ENCODE results near the gene LILRB2. TPM values are rescaled to one million over a fixed set of nuclear protein-coding genes. Genes with fewer than 3 reads are reported as not detected.
"Not testable (repeated sequence)": the region's sequence is repeated elsewhere in the genome, so short reads cannot be mapped to it uniquely, and the experiment has no call there.

The LILRB2 gene
- total RNA-seq, 1 experiment from 2014 or later, result not detected

GRCh38 chr19:54242234-54242633 is 38.7 kb downstream of the LILRB2 start:
- H3K27ac Mint-ChIP-seq (ENCODE audit: unreplicated experiment); H3K4me1 ChIP-seq; POLR2A ChIA-PET; H3K36me3 Mint-ChIP-seq (ENCODE audit: insufficient read depth, unreplicated experiment); H3K9me3 Mint-ChIP-seq (ENCODE audit: unreplicated experiment); H3K4me1 Mint-ChIP-seq (ENCODE audit: low read depth, unreplicated experiment); H3K9me3 ChIP-seq; H3K27me3 ChIP-seq (replicated peaks; ENCODE audit: control insufficient read depth, insufficient read depth, low read length); DNase-seq; CTCF ChIA-PET; H3K27me3 Mint-ChIP-seq (ENCODE audit: insufficient read depth, unreplicated experiment); H3K4me3 ChIP-seq (ENCODE audit: low read depth, low read length); H3K4me3 Mint-ChIP-seq (ENCODE audit: unreplicated experiment); H3K36me3 ChIP-seq (ENCODE audit: control insufficient read depth, insufficient read depth, low read length); intact Hi-C loops (cut with micrococcal nuclease; ENCODE audit: unreplicated experiment); BruUV-seq (replicated peaks): not testable (repeated sequence)

- H3K9me3 ChIP-seq; H3K27ac Mint-ChIP-seq (ENCODE audit: unreplicated experiment); BruUV-seq (replicated peaks); H3K4me1 Mint-ChIP-seq (ENCODE audit: low read depth, unreplicated experiment); H3K4me3 ChIP-seq (ENCODE audit: low read depth, low read length); H3K36me3 ChIP-seq (ENCODE audit: control insufficient read depth, insufficient read depth, low read length); H3K27me3 ChIP-seq (replicated peaks; ENCODE audit: control insufficient read depth, insufficient read depth, low read length); CTCF ChIA-PET; H3K4me3 Mint-ChIP-seq (ENCODE audit: unreplicated experiment); intact Hi-C loops (cut with micrococcal nuclease; ENCODE audit: unreplicated experiment); POLR2A ChIA-PET; DNase-seq; H3K4me1 ChIP-seq; H3K36me3 Mint-ChIP-seq (ENCODE audit: insufficient read depth, unreplicated experiment): not testable (repeated sequence)
- Mint-ChIP-seq H3K9me3 (ENCODE audit: unreplicated experiment) (peaks cover 11% of the 10 kb centered on the region), H3K27me3 (ENCODE audit: insufficient read depth, unreplicated experiment) (peaks cover 11% of the 10 kb centered on the region)
Measured at GRCh38 chr19:54240372-54241336, 40.3 kb downstream of the LILRB2 start.

- Mint-ChIP-seq H3K27me3 (ENCODE audit: insufficient read depth, unreplicated experiment) (peaks cover 11% of the 10 kb centered on the region), H3K9me3 (ENCODE audit: unreplicated experiment) (peaks cover 11% of the 10 kb centered on the region)
- POLR2A ChIA-PET; intact Hi-C loops (cut with micrococcal nuclease; ENCODE audit: unreplicated experiment); H3K36me3 Mint-ChIP-seq (ENCODE audit: insufficient read depth, unreplicated experiment); CTCF ChIA-PET; H3K36me3 ChIP-seq (ENCODE audit: control insufficient read depth, insufficient read depth, low read length); H3K9me3 ChIP-seq; H3K4me1 ChIP-seq; H3K4me1 Mint-ChIP-seq (ENCODE audit: low read depth, unreplicated experiment); BruUV-seq (replicated peaks); H3K27ac Mint-ChIP-seq (ENCODE audit: unreplicated experiment); DNase-seq; H3K4me3 ChIP-seq (ENCODE audit: low read depth, low read length); H3K27me3 ChIP-seq (replicated peaks; ENCODE audit: control insufficient read depth, insufficient read depth, low read length); H3K4me3 Mint-ChIP-seq (ENCODE audit: unreplicated experiment): not testable (repeated sequence)
Measured at GRCh38 chr19:54239491-54240371, 41.2 kb downstream of the LILRB2 start.

GRCh38 chr19:54233941-54234340 is 47.0 kb downstream of the LILRB2 start:
- intact Hi-C loops (cut with micrococcal nuclease; ENCODE audit: unreplicated experiment), result no loop called here
- CTCF ChIA-PET, result no interaction called here
- POLR2A ChIA-PET, result no interaction called here
- Mint-ChIP-seq H3K36me3 (ENCODE audit: insufficient read depth, unreplicated experiment) (peaks cover 4% of the 10 kb centered on the region), H3K4me1 (ENCODE audit: low read depth, unreplicated experiment) (peaks cover 24% of the 10 kb centered on the region), H3K27me3 (ENCODE audit: insufficient read depth, unreplicated experiment) (peaks cover 6% of the 10 kb centered on the region), H3K4me3 (ENCODE audit: unreplicated experiment) (no peak overlapping the region), H3K9me3 (ENCODE audit: unreplicated experiment) (peaks cover 11% of the 10 kb centered on the region), H3K27ac (ENCODE audit: unreplicated experiment) (no peak overlapping the region)
- Histone ChIP-seq H3K9me3 (peaks cover 11% of the 10 kb centered on the region; the same call in 1 of the 2 replicates), H3K36me3 (ENCODE audit: control insufficient read depth, insufficient read depth, low read length) (no peaks in the 10 kb centered on the region), H3K4me1 (peaks cover 9% of the 10 kb centered on the region), H3K4me3 (ENCODE audit: low read depth, low read length) (no peak overlapping the region), H3K27me3 (replicated peaks; ENCODE audit: control insufficient read depth, insufficient read depth, low read length) (no peaks in the 10 kb centered on the region)
- TF ChIP-seq CTCF (IDR thresholded peaks at IDR 0.05; ENCODE audit: insufficient read depth in 1 of 2, low read depth in 1 of 2, low read length in 1 of 2, severe bottlenecking in 1 of 2, unreplicated experiment in 1 of 2), result no peak
- BruUV-seq (replicated peaks), result no TSS peak
- DNase-seq, result no peak
